ENCODE measurements around the gene ACSBG1. TPM values are rescaled to one million over a fixed set of nuclear protein-coding genes. Genes with fewer than 3 reads are reported as not detected.

ACSBG1 gene, protein sequence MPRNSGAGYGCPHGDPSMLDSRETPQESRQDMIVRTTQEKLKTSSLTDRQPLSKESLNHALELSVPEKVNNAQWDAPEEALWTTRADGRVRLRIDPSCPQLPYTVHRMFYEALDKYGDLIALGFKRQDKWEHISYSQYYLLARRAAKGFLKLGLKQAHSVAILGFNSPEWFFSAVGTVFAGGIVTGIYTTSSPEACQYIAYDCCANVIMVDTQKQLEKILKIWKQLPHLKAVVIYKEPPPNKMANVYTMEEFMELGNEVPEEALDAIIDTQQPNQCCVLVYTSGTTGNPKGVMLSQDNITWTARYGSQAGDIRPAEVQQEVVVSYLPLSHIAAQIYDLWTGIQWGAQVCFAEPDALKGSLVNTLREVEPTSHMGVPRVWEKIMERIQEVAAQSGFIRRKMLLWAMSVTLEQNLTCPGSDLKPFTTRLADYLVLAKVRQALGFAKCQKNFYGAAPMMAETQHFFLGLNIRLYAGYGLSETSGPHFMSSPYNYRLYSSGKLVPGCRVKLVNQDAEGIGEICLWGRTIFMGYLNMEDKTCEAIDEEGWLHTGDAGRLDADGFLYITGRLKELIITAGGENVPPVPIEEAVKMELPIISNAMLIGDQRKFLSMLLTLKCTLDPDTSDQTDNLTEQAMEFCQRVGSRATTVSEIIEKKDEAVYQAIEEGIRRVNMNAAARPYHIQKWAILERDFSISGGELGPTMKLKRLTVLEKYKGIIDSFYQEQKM
- 1 to 10 TPM in 1 of 4 donors, not detected in 3; 1.5 TPM for total RNA-seq

DNA sequence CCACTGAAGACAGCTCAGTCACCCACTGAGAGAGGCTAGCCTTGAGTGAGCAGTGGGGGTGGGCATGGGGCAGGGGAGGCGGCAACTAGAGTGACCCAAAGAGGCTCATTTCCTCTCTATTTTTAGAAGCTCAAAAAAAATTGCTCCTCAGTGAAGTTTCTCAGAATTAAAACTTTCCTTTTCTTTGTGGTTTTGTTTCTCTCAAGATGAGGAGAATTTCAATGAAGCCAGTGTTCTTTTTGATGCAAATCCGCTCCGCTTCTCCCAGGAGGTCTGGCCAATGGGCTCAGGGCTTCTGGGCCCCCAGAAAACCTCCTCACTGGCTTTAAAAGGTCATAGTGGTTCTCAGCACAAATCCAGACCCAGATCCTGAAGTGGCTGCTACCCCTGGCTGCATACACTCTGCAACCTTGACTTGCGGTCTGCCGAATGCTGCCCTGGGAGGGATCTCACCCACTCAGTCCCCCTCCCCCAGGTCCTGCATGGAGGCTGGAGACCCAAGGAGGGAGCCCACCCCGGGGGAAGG, at the start of gene ACSBG1:
ACSBG1 (minus strand) TSS at position 51 of the 526 bp plus-strand sequence. CDS start 64 bp downstream, outside the sequence.
- intact Hi-C loops (cut with DNase I; ENCODE audit: low total_unique reads), result no loop called here
- no peak within 1 kb of the TSS for H3K27ac ChIP-seq
- no peak within 1 kb of the TSS for H3K4me3 ChIP-seq
- H3K9me3 ChIP-seq, result no peaks in the 10 kb centered on the region
- H3K36me3 ChIP-seq, result no peaks in the 10 kb centered on the region
- in situ Hi-C loops (cut with MboI; ENCODE audit: low pct_ligation_motif_present in 1 of 4, low pct_unique_long_range_greater_than_20kb in 1 of 4, low sequenced_read_pairs in 3 of 4), result loop anchor here (5.0 to 25.0 kb wide), 4 partner anchors 117 to 272 kb away; no protein-coding TSS in a partner anchor
- no peak for DNase-seq
- no peak for TF ChIP-seq POLR2AphosphoS5 (IDR thresholded peaks at IDR 0.05)
- no peak for TF ChIP-seq POLR2A (IDR thresholded peaks at IDR 0.05)
- no peak for TF ChIP-seq EP300 (IDR thresholded peaks at IDR 0.05; ENCODE audit: low read depth)
- TF ChIP-seq, protein P1, sequence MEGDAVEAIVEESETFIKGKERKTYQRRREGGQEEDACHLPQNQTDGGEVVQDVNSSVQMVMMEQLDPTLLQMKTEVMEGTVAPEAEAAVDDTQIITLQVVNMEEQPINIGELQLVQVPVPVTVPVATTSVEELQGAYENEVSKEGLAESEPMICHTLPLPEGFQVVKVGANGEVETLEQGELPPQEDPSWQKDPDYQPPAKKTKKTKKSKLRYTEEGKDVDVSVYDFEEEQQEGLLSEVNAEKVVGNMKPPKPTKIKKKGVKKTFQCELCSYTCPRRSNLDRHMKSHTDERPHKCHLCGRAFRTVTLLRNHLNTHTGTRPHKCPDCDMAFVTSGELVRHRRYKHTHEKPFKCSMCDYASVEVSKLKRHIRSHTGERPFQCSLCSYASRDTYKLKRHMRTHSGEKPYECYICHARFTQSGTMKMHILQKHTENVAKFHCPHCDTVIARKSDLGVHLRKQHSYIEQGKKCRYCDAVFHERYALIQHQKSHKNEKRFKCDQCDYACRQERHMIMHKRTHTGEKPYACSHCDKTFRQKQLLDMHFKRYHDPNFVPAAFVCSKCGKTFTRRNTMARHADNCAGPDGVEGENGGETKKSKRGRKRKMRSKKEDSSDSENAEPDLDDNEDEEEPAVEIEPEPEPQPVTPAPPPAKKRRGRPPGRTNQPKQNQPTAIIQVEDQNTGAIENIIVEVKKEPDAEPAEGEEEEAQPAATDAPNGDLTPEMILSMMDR (IDR thresholded peaks at IDR 0.05), result no peak
- WGBS, 2 donors (ENCODE audit: low coverage in 1 of 2), result 65 to 86% methylated on average over 4 to 6 of the region's 6 CpGs
- H3K4me1 ChIP-seq, result no peaks in the 10 kb centered on the region
- H3K27me3 ChIP-seq, result no peaks in the 10 kb centered on the region

DNA sequence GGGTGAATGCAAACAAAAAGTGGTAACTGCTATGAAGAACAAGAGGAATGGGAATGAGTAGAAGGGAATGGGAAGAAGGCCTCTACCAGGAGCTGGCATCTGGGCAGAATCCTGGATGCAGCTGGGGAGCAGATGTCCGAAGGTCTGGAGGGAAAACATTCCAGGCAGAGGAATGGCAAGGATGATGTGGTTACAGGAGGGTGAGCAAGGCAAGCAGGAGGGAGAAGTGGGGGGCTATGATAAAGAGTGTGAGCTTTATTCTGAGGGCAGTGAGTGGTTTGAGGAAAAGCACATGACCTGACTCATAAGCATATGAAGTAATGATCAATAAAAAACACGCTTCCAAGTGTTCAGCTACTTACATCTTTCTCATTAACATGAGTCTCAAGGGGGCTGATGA, 48.0 kb upstream of the ACSBG1 start:
- Histone ChIP-seq H3K27ac (no peak overlapping the region), H3K27me3 (no peaks in the 10 kb centered on the region), H3K4me1 (no peaks in the 10 kb centered on the region), H3K9me3 (no peaks in the 10 kb centered on the region), H3K36me3 (peaks cover 0 to 30% (median 13%) of the 10 kb centered on the region in 4 donors), H3K4me3 (no peak overlapping the region)
- in situ Hi-C loops (cut with MboI; ENCODE audit: low pct_ligation_motif_present in 1 of 4, low pct_unique_long_range_greater_than_20kb in 1 of 4, low sequenced_read_pairs in 3 of 4) (no loop called here), intact Hi-C loops (cut with DNase I; ENCODE audit: low total_unique reads) (no loop called here)
- TF ChIP-seq, protein P1 (IDR thresholded peaks at IDR 0.05), result no peak
- TF ChIP-seq EP300 (IDR thresholded peaks at IDR 0.05; ENCODE audit: low read depth) (no peak), POLR2AphosphoS5 (IDR thresholded peaks at IDR 0.05) (no peak), POLR2A (IDR thresholded peaks at IDR 0.05) (no peak)
- DNase-seq, result no peak
- WGBS, 2 donors (ENCODE audit: low coverage in 1 of 2), result 85 to 100% methylated on average over 2 of the region's 2 CpGs

DNA sequence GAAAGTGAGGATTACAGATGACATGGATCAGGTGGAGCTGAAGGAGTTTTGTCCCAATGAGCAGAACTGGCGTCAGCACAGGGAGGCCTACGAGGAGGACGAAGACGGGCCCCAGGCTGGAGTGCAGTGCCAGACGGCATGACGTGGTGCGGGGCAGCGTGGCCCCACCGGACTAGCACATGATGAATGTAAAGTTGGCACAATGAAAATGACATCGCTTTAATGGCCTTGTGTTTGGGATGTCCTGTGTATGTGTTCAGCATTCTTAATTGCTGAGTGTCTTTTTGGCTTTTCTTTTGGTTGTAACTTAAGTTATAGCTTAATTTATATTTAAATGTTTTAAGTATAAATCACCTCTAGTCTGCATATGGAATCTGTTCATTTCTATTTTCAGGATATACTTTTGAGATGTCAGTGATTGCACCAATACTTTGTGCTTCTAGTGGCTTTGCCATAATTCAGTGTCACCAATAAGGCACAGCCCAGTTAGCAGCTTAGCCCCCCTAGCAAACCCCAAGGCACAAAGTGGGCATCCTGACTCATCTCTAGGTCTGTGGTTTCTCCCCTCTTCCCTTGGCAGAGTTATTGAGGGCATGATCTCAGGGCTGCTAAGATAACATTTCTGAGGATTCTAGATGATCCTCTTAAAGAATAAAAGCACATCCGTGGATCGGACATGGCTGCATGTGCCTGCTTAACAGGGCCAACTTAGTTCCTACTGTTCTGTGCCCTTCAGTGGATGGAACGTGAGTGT, 46.1 kb upstream of the ACSBG1 start:
- TF ChIP-seq, protein P1 (IDR thresholded peaks at IDR 0.05), result no peak
- TF ChIP-seq POLR2AphosphoS5 (IDR thresholded peaks at IDR 0.05), result no peak
- TF ChIP-seq EP300 (IDR thresholded peaks at IDR 0.05; ENCODE audit: low read depth), result no peak
- in situ Hi-C loops (cut with MboI; ENCODE audit: low pct_ligation_motif_present in 1 of 4, low pct_unique_long_range_greater_than_20kb in 1 of 4, low sequenced_read_pairs in 3 of 4) (no loop called here), intact Hi-C loops (cut with DNase I; ENCODE audit: low total_unique reads) (no loop called here)
- Histone ChIP-seq H3K9me3 (no peaks in the 10 kb centered on the region), H3K4me1 (no peaks in the 10 kb centered on the region), H3K27ac (no peak overlapping the region), H3K36me3 (peaks cover 0 to 29% (median 14%) of the 10 kb centered on the region in 4 donors), H3K27me3 (no peaks in the 10 kb centered on the region), H3K4me3 (no peak overlapping the region)
- no peak for DNase-seq
- 86 to 93% methylated on average over 9 to 13 of the region's 13 CpGs for WGBS, 2 donors (ENCODE audit: low coverage in 1 of 2)

Data from transverse colon (tissue), 4 donors.